Parathyroid adenoma (tissue), 2 donors: ENCODE measurements around the gene ABHD12.

Source experiments
- H2AFZ ChIP-seq: fragments of 300-600 bp; sonication (generic); one replicate; pipeline ENCODE4 v1.7.0; 2017; ENCODE audit warnings: antibody characterized with exemption, mild to moderate bottlenecking
- H3K27ac ChIP-seq: fragments of 300-600 bp; sonication (generic); one replicate; pipeline ENCODE4 v1.7.0; 2017
- H3K27me3 ChIP-seq: fragments of 300-600 bp; sonication (generic); one replicate; pipeline ENCODE4 v1.7.0; 2017; ENCODE audit warnings: low read length; ENCODE audit not compliant: control insufficient read depth, insufficient read depth
- H3K36me3 ChIP-seq: fragments of 300-600 bp; sonication (generic); one replicate; pipeline ENCODE4 v1.7.0; 2017; ENCODE audit warnings: low read length; ENCODE audit not compliant: control insufficient read depth, insufficient read depth
- H3K4me1 ChIP-seq: fragments of 300-600 bp; sonication (generic); one replicate; pipeline ENCODE4 v1.7.0; 2017; ENCODE audit warnings: control low read depth
- H3K4me2 ChIP-seq: fragments of 300-600 bp; sonication (generic); one replicate; pipeline ENCODE4 v1.7.0; 2017; ENCODE audit warnings: low read length
- H3K4me3 ChIP-seq: fragments of 300-600 bp; sonication (generic); one replicate; pipeline ENCODE4 v1.7.0; 2017; ENCODE audit warnings: low read depth, low read length
- H3K79me2 ChIP-seq: fragments of 300-600 bp; sonication (generic); one replicate; pipeline ENCODE4 v1.7.0; 2017; ENCODE audit warnings: control low read depth
- H3K9ac ChIP-seq: fragments of 300-600 bp; sonication (generic); one replicate; pipeline ENCODE4 v1.7.0; 2017; ENCODE audit warnings: mild to moderate bottlenecking
- H3K9me3 ChIP-seq: fragments of 300-600 bp; sonication (generic); one replicate; pipeline ENCODE4 v1.7.0; 2017; ENCODE audit warnings: low read length; ENCODE audit not compliant: control insufficient read depth
- CTCF ChIP-seq: fragments of 300-600 bp; sonication (generic); IDR thresholded peaks from one replicate; pipeline ENCODE4 v1.7.0; 2017; ENCODE audit warnings: antibody characterized with exemption, mild to moderate bottlenecking
- donor health status: primary hyperparathyroidism.

The ABHD12 gene

GRCh38 chr20:25356271-25356933 lies 34.2 kb downstream of the ABHD12 start:
- Histone ChIP-seq H3K4me3 (no peak overlapping the region), H3K27ac (no peak overlapping the region), H2AFZ (no peak overlapping the region), H3K4me2 (no peak overlapping the region), H3K9ac (no peak overlapping the region), H3K9me3 (no peaks in the 10 kb centered on the region), H3K4me1 (no peaks in the 10 kb centered on the region), H3K27me3 (no peaks in the 10 kb centered on the region), H3K79me2 (peaks cover 15% of the 10 kb centered on the region), H3K36me3 (no peaks in the 10 kb centered on the region)
- no peak for TF ChIP-seq CTCF

GRCh38 chr20:25355866-25356265 lies 34.8 kb downstream of the ABHD12 start:
- H3K4me3 ChIP-seq: no peak overlapping the region
- H3K4me1 ChIP-seq: no peaks in the 10 kb centered on the region
- no peak overlapping the region for H3K27ac ChIP-seq
- peaks cover 9% of the 10 kb centered on the region for H3K79me2 ChIP-seq
- no peak overlapping the region for H3K9ac ChIP-seq
- H3K4me2 ChIP-seq: no peak overlapping the region
- no peaks in the 10 kb centered on the region for H3K36me3 ChIP-seq
- H3K27me3 ChIP-seq: no peaks in the 10 kb centered on the region
- no peaks in the 10 kb centered on the region for H3K9me3 ChIP-seq
- no peak overlapping the region for H2AFZ ChIP-seq
- TF ChIP-seq CTCF: no peak

- no peaks in the 10 kb centered on the region for H3K9me3 ChIP-seq
- H3K79me2 ChIP-seq: peaks cover 5% of the 10 kb centered on the region
- no peak overlapping the region for H2AFZ ChIP-seq
- H3K9ac ChIP-seq: no peak overlapping the region
- no peak overlapping the region for H3K4me2 ChIP-seq
- H3K27me3 ChIP-seq: no peaks in the 10 kb centered on the region
- H3K36me3 ChIP-seq: no peaks in the 10 kb centered on the region
- no peak overlapping the region for H3K27ac ChIP-seq
- H3K4me1 ChIP-seq: no peaks in the 10 kb centered on the region
- TF ChIP-seq CTCF: no peak
- no peak overlapping the region for H3K4me3 ChIP-seq
These were observed 35.5 kb downstream of the ABHD12 start for GRCh38 chr20:25355011-25355595.

GRCh38 chr20:25353747-25354705 lies 36.6 kb downstream of the ABHD12 start:
- Histone ChIP-seq H3K4me1 (no peaks in the 10 kb centered on the region), H3K27ac (no peak overlapping the region), H3K27me3 (no peaks in the 10 kb centered on the region)

More at GRCh38 chr20:25353747-25354705, 36.6 kb downstream of the ABHD12 start:
- Histone ChIP-seq H3K9ac (no peak overlapping the region), H3K4me3 (no peak overlapping the region), H3K36me3 (no peaks in the 10 kb centered on the region), H3K4me2 (no peak overlapping the region), H2AFZ (no peak overlapping the region), H3K9me3 (no peaks in the 10 kb centered on the region), H3K79me2 (peaks cover 3% of the 10 kb centered on the region)
- no peak for TF ChIP-seq CTCF
